Gastroesophageal sphincter (tissue), 3 donors: ENCODE data around the gene PDZD2.

Source experiments
- POLR2A ChIP-seq, 2 donors: fragments of 450-650 bp; IDR thresholded peaks; one replicate each; pipeline ENCODE4 v1.6.1; 2017; ENCODE audit warnings: antibody characterized with exemption in 2 of 2, mild to moderate bottlenecking in 2 of 2, moderate library complexity in 1 of 2
- POLR2AphosphoS5 ChIP-seq: sonication (generic); formaldehyde crosslinking; IDR thresholded peaks from one replicate; pipeline ENCODE4 v1.6.1; 2017; ENCODE audit warnings: antibody characterized with exemption
- TF ChIP-seq, protein P1 (sequence below), 4 experiments: fragments of 200-600 bp in 2 of 4; fragments of 450-650 bp in 2 of 4; sonication (generic) in 1 of 4; IDR thresholded peaks; one replicate each; pipeline ENCODE4 v1.5.1; 2017 to 2019; ENCODE audit warnings: antibody characterized with exemption in 4 of 4, mild to moderate bottlenecking in 2 of 4, moderate library complexity in 2 of 4

DNA sequence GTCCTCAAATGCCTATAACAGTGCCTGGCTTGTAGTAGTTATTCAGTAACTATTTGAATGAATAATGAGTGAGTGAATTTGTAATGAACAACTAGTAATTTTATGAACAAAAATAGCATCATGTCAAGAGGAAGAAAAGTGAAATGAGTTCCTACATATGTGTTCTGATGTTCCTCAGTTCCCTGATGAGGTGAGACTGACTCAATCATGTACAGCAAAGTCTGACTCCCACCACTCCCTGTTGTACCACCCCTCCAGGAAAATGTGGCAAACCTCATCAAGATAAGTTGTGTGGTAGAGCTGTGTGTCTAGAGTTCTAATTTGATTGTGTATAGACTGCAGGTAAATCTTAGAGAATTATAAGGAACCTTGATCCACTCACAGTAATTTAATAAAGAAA lies 333.6 kb downstream of the PDZD2 start:
- TF ChIP-seq, protein P1, sequence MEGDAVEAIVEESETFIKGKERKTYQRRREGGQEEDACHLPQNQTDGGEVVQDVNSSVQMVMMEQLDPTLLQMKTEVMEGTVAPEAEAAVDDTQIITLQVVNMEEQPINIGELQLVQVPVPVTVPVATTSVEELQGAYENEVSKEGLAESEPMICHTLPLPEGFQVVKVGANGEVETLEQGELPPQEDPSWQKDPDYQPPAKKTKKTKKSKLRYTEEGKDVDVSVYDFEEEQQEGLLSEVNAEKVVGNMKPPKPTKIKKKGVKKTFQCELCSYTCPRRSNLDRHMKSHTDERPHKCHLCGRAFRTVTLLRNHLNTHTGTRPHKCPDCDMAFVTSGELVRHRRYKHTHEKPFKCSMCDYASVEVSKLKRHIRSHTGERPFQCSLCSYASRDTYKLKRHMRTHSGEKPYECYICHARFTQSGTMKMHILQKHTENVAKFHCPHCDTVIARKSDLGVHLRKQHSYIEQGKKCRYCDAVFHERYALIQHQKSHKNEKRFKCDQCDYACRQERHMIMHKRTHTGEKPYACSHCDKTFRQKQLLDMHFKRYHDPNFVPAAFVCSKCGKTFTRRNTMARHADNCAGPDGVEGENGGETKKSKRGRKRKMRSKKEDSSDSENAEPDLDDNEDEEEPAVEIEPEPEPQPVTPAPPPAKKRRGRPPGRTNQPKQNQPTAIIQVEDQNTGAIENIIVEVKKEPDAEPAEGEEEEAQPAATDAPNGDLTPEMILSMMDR (IDR thresholded peaks at IDR 0.05), result no peak
- TF ChIP-seq POLR2A (IDR thresholded peaks at IDR 0.05) (no peak), POLR2AphosphoS5 (no peak)
